Stimulated activated CD4-positive, alpha-beta T cell treated with anti-CD3 and anti-CD28 coated beads, Interleukin-12 subunit alpha, Interleukin-12 subunit beta, amount 100 ng/mL, for 4 hours (primary cell): ENCODE results near the gene DNAJB6.

ENCODE experiments used
- DNase-seq: peaks from one replicate; pipeline ENCODE4 v3.0.0-alpha.2; 2020

Gene DNAJB6

GRCh38 chr7:157410831-157411556 lies 74.2 kb downstream of the DNAJB6 start:
- no peak for DNase-seq

GRCh38 chr7:157411580-157411979 lies 74.8 kb downstream of the DNAJB6 start:
- peak; percentile 23 for DNase-seq

- peak; percentile 22 for DNase-seq
Measured at GRCh38 chr7:157412021-157412443, 75.2 kb downstream of the DNAJB6 start.

GRCh38 chr7:157412491-157413180 lies 75.8 kb downstream of the DNAJB6 start:
- no peak for DNase-seq

GRCh38 chr7:157413881-157414701 lies 77.3 kb downstream of the DNAJB6 start:
- DNase-seq = no peak

GRCh38 chr7:157414702-157415096 lies 77.9 kb downstream of the DNAJB6 start:
- no peak for DNase-seq

GRCh38 chr7:157415486-157415885 lies 78.7 kb downstream of the DNAJB6 start:
- DNase-seq = no peak

- no peak for DNase-seq
Measured at GRCh38 chr7:157416011-157416410, 79.2 kb downstream of the DNAJB6 start.

- no peak for DNase-seq
Measured at GRCh38 chr7:157418204-157419034, 81.6 kb downstream of the DNAJB6 start.

GRCh38 chr7:157419035-157419293 lies 82.2 kb downstream of the DNAJB6 start:
- DNase-seq = no peak

- DNase-seq = no peak
Measured at GRCh38 chr7:157422279-157422678, 85.5 kb downstream of the DNAJB6 start.

GRCh38 chr7:157423348-157423747 lies 86.5 kb downstream of the DNAJB6 start:
- DNase-seq = no peak

GRCh38 chr7:157423886-157424565 lies 87.2 kb downstream of the DNAJB6 start:
- no peak for DNase-seq

- DNase-seq = no peak
Measured at GRCh38 chr7:157425137-157425731, 88.4 kb downstream of the DNAJB6 start.

GRCh38 chr7:157425761-157426160 lies 89.0 kb downstream of the DNAJB6 start:
- DNase-seq = no peak

- DNase-seq = no peak
Measured at GRCh38 chr7:157426463-157427301, 89.9 kb downstream of the DNAJB6 start.

GRCh38 chr7:157427811-157428553 lies 91.2 kb downstream of the DNAJB6 start:
- no peak for DNase-seq

GRCh38 chr7:157428554-157428945 lies 91.7 kb downstream of the DNAJB6 start:
- no peak for DNase-seq

- DNase-seq = no peak
Measured at GRCh38 chr7:157429001-157429679, 92.3 kb downstream of the DNAJB6 start.
